ENCODE results near the gene DNTTIP2.

The DNTTIP2 gene

GRCh38 chr1:93904228-93904627 lies 25.2 kb upstream of the DNTTIP2 start:
- ChIA-PET CTCF (no interaction called here), POLR2A (no interaction called here)
- TF ChIP-seq CTCF (IDR thresholded peaks at IDR 0.05; ENCODE audit: control extremely low read depth, extremely low read depth, low read depth, missing control alignments) = no peak
- DNase-seq (ENCODE audit: extremely low spot score) = peak; percentile 21

- CTCF ChIA-PET = interaction anchor here (1.1 to 1.5 kb wide), 2 partner anchors 8 to 9 kb away, joined by 3 read pairs; partner anchors contain the start of gene GCLM
- no peak for DNase-seq (ENCODE audit: extremely low spot score)
- POLR2A ChIA-PET = no interaction called here
- no peak for TF ChIP-seq CTCF (IDR thresholded peaks at IDR 0.05; ENCODE audit: control extremely low read depth, extremely low read depth, low read depth, missing control alignments)
These were observed 21.9 kb upstream of the DNTTIP2 start for GRCh38 chr1:93900723-93901504.

GRCh38 chr1:93899543-93900207 lies 20.7 kb upstream of the DNTTIP2 start:
- TF ChIP-seq CTCF (IDR thresholded peaks at IDR 0.05; ENCODE audit: control extremely low read depth, extremely low read depth, low read depth, missing control alignments) = no peak
- ChIA-PET CTCF (interaction anchor here (1.1 to 1.5 kb wide), 2 partner anchors 9 to 11 kb away, joined by 3 read pairs; partner anchors contain the start of gene GCLM), POLR2A (no interaction called here)
- no peak for DNase-seq (ENCODE audit: extremely low spot score)

- DNase-seq (ENCODE audit: extremely low spot score) = no peak
- no peak for TF ChIP-seq CTCF (IDR thresholded peaks at IDR 0.05; ENCODE audit: control extremely low read depth, extremely low read depth, low read depth, missing control alignments)
- ChIA-PET CTCF (no interaction called here), POLR2A (no interaction called here)
These were observed 9.9 kb upstream of the DNTTIP2 start for GRCh38 chr1:93888900-93889299.

GRCh38 chr1:93882269-93882668 lies 3.3 kb upstream of the DNTTIP2 start:
- POLR2A ChIA-PET = no interaction called here
- CTCF ChIA-PET = interaction anchor here (0.7 to 1.3 kb wide), 5 partner anchors 12 to 158 kb away, joined by 3 read pairs; partner anchors contain the start of gene GCLM

GRCh38 chr1:93880731-93881130 lies 1.7 kb upstream of the DNTTIP2 start:
- no peak for DNase-seq (ENCODE audit: extremely low spot score)
- POLR2A ChIA-PET = no interaction called here
- no peak for TF ChIP-seq CTCF (IDR thresholded peaks at IDR 0.05; ENCODE audit: control extremely low read depth, extremely low read depth, low read depth, missing control alignments)
- CTCF ChIA-PET = no interaction called here

More at GRCh38 chr1:93882269-93882668, 3.3 kb upstream of the DNTTIP2 start:
- no peak for DNase-seq (ENCODE audit: extremely low spot score)
- no peak for TF ChIP-seq CTCF (IDR thresholded peaks at IDR 0.05; ENCODE audit: control extremely low read depth, extremely low read depth, low read depth, missing control alignments)

Measured in GM10248 (cell line).